ENCODE results near the gene ANKRD29. TPM values are rescaled to one million over a fixed set of nuclear protein-coding genes. Genes with fewer than 3 reads are reported as not detected.

The ANKRD29 gene
- polyA plus RNA-seq, 3 donors from 2014 or later = 0.59 TPM; not detected in 2

DNA sequence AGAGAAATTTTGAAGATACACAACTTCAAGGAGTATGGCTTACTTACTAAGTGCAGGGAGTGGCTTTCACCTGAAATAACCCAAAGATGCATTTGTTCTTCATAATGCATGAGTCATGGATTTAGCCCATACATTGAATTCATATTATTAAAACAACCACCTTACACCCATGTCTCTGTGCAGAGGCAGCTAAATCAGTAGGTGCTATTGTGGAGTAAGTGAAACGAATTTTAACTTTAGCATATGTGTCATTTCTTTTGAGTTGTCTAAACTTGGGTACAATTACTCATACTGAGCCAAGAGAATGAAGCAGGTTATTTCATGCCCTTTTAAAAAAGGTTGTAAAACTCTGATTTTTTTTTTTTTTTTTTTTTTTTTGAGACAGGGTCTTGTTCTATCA lies 11.0 kb upstream of the ANKRD29 start:
- H3K27ac Mint-ChIP-seq = no peak overlapping the region
- no peaks in the 10 kb centered on the region for H3K4me1 Mint-ChIP-seq
- no peaks in the 10 kb centered on the region for H3K36me3 Mint-ChIP-seq
- H3K27me3 Mint-ChIP-seq (ENCODE audit: low read depth in 3 of 3) = peaks cover 2 to 5% (median 4%) of the 10 kb centered on the region in 3 donors
- no peaks in the 10 kb centered on the region for H3K9me3 Mint-ChIP-seq
- no peak for DNase-seq
- H3K4me3 Mint-ChIP-seq = no peak overlapping the region

DNA sequence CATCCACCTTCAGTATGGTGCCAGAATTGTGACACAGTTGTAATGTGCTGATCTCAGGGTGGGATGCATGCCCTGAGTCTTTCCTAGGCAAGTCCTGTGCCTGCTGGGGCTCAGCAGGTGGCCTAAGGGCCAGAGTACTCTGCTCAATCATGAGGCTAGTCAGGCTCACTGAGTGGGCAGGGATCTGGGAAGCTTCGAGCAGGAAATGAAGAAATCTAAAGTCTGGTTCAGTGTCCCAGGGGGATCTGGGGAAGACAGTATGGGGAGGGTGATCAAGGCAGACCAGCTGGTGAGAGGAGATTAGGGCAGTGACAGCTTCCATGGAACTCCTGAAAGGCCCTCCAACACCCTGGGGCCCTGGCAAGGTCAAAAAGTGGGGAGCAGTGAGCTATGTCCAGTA lies 8.9 kb upstream of the ANKRD29 start:
- no peak for DNase-seq
- no peaks in the 10 kb centered on the region for H3K4me1 Mint-ChIP-seq
- no peak overlapping the region for H3K4me3 Mint-ChIP-seq
- peaks cover 2 to 5% (median 4%) of the 10 kb centered on the region in 3 donors for H3K27me3 Mint-ChIP-seq (ENCODE audit: low read depth in 3 of 3)
- H3K9me3 Mint-ChIP-seq = no peaks in the 10 kb centered on the region
- no peak overlapping the region for H3K27ac Mint-ChIP-seq
- H3K36me3 Mint-ChIP-seq = no peaks in the 10 kb centered on the region

GRCh38 chr18:23669804-23670405 lies 7.2 kb upstream of the ANKRD29 start:
- H3K36me3 Mint-ChIP-seq = no peaks in the 10 kb centered on the region
- H3K9me3 Mint-ChIP-seq = no peaks in the 10 kb centered on the region
- peaks cover 3 to 6% (median 5%) of the 10 kb centered on the region in 3 donors for H3K27me3 Mint-ChIP-seq (ENCODE audit: low read depth in 3 of 3)
- H3K27ac Mint-ChIP-seq = no peak overlapping the region
- no peak overlapping the region for H3K4me3 Mint-ChIP-seq
- DNase-seq = no peak
- H3K4me1 Mint-ChIP-seq = peaks cover 0 to 2% of the 10 kb centered on the region in 2 donors

GRCh38 chr18:23669202-23669766 lies 6.6 kb upstream of the ANKRD29 start:
- Mint-ChIP-seq H3K9me3 (no peaks in the 10 kb centered on the region), H3K27ac (no peak overlapping the region), H3K4me1 (peaks cover 0 to 2% of the 10 kb centered on the region in 2 donors), H3K36me3 (no peaks in the 10 kb centered on the region), H3K4me3 (no peak overlapping the region), H3K27me3 (ENCODE audit: low read depth in 3 of 3) (peaks cover 3 to 6% (median 5%) of the 10 kb centered on the region in 3 donors)
- no peak for DNase-seq

GRCh38 chr18:23668731-23669130 lies 6.0 kb upstream of the ANKRD29 start:
- H3K36me3 Mint-ChIP-seq = no peaks in the 10 kb centered on the region
- H3K4me1 Mint-ChIP-seq = peaks cover 0 to 2% of the 10 kb centered on the region in 2 donors
- no peak overlapping the region for H3K27ac Mint-ChIP-seq
- DNase-seq = no peak
- H3K9me3 Mint-ChIP-seq = no peaks in the 10 kb centered on the region
- H3K4me3 Mint-ChIP-seq = no peak overlapping the region
- H3K27me3 Mint-ChIP-seq (ENCODE audit: low read depth in 3 of 3) = peaks cover 3 to 6% (median 5%) of the 10 kb centered on the region in 3 donors

GRCh38 chr18:23667114-23667513 lies 4.4 kb upstream of the ANKRD29 start:
- Mint-ChIP-seq H3K9me3 (no peaks in the 10 kb centered on the region), H3K36me3 (no peaks in the 10 kb centered on the region), H3K4me3 (no peak overlapping the region), H3K27me3 (ENCODE audit: low read depth in 3 of 3) (peaks cover 7 to 11% (median 10%) of the 10 kb centered on the region in 3 donors), H3K4me1 (peaks cover 12% of the 10 kb centered on the region in 2 donors), H3K27ac (no peak overlapping the region)
- no peak for DNase-seq

DNA sequence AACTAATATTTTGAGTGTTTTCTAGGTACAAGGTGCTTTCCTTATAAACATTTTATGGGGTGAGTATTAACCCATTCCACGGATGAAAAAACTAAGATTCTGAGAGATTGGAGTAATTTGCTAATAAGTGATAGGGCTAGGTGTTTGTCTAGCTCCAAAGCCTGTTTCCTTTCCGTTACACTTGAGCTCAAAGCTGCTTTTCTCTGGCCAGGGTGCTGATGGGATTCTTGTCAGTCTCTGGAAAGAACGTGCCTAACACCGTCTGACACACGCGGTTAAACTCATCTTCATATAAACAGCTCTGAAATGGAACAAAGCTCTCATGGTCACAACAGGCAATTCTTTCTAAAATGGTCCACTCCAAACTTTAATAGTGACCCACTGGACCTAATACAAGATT lies 2.0 kb upstream of the ANKRD29 start:
- peaks cover 14 to 22% (median 21%) of the 10 kb centered on the region in 3 donors for H3K27me3 Mint-ChIP-seq (ENCODE audit: low read depth in 3 of 3)
- no peaks in the 10 kb centered on the region for H3K9me3 Mint-ChIP-seq
- no peak overlapping the region for H3K4me3 Mint-ChIP-seq
- no peak for DNase-seq
- no peaks in the 10 kb centered on the region for H3K36me3 Mint-ChIP-seq
- H3K27ac Mint-ChIP-seq = no peak overlapping the region
- peaks cover 22 to 25% of the 10 kb centered on the region in 2 donors for H3K4me1 Mint-ChIP-seq

GRCh38 chr18:23661735-23662308 lies 889 bp downstream of the ANKRD29 start:
- H3K4me1 Mint-ChIP-seq = peaks cover 22 to 25% of the 10 kb centered on the region in 2 donors
- H3K36me3 Mint-ChIP-seq = no peaks in the 10 kb centered on the region
- DNase-seq = peak in 2 of 3 donors; percentile 7 to 12
- peak overlapping the region in 4 of 6 donors; percentile 4 to 73 (median 58) for H3K27ac Mint-ChIP-seq
- H3K4me3 Mint-ChIP-seq = peak overlapping the region; percentile 80 to 92 (median 85)
- H3K27me3 Mint-ChIP-seq (ENCODE audit: low read depth in 3 of 3) = peaks cover 19 to 34% (median 20%) of the 10 kb centered on the region in 3 donors
- H3K9me3 Mint-ChIP-seq = no peaks in the 10 kb centered on the region

- H3K27me3 Mint-ChIP-seq (ENCODE audit: low read depth in 3 of 3) = peaks cover 17 to 32% (median 19%) of the 10 kb centered on the region in 3 donors
- no peaks in the 10 kb centered on the region for H3K9me3 Mint-ChIP-seq
- H3K27ac Mint-ChIP-seq = no peak overlapping the region
- H3K4me3 Mint-ChIP-seq = no peak overlapping the region
- no peaks in the 10 kb centered on the region for H3K36me3 Mint-ChIP-seq
- DNase-seq = no peak
- peaks cover 19 to 20% of the 10 kb centered on the region in 2 donors for H3K4me1 Mint-ChIP-seq
Observed at GRCh38 chr18:23658285-23658684, 4.4 kb downstream of the ANKRD29 start.

DNA sequence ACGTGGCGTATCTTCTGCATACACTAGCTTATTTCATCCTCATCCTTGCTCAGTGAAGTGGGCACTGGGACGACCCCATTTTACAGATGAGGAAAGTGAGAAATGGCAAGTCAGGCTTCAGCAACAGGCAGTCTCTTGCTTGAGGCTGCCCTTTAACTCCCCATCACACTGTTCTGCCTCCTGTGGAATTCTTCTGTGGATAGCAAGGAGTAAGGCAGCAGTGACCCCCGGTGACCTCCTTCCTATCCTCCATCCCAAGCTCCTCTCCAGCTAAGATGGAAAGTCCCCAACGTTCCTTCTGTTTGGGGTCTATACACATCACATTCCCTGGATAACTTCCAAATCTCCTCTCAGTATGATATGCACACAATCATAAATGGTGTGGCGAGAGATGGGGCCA lies 10.5 kb downstream of the ANKRD29 start:
- DNase-seq = no peak
- Mint-ChIP-seq H3K36me3 (no peaks in the 10 kb centered on the region), H3K27ac (no peak overlapping the region), H3K4me1 (no peaks in the 10 kb centered on the region), H3K27me3 (ENCODE audit: low read depth in 3 of 3) (peaks cover 5 to 11% (median 7%) of the 10 kb centered on the region in 3 donors), H3K4me3 (no peak overlapping the region), H3K9me3 (no peaks in the 10 kb centered on the region)

DNA sequence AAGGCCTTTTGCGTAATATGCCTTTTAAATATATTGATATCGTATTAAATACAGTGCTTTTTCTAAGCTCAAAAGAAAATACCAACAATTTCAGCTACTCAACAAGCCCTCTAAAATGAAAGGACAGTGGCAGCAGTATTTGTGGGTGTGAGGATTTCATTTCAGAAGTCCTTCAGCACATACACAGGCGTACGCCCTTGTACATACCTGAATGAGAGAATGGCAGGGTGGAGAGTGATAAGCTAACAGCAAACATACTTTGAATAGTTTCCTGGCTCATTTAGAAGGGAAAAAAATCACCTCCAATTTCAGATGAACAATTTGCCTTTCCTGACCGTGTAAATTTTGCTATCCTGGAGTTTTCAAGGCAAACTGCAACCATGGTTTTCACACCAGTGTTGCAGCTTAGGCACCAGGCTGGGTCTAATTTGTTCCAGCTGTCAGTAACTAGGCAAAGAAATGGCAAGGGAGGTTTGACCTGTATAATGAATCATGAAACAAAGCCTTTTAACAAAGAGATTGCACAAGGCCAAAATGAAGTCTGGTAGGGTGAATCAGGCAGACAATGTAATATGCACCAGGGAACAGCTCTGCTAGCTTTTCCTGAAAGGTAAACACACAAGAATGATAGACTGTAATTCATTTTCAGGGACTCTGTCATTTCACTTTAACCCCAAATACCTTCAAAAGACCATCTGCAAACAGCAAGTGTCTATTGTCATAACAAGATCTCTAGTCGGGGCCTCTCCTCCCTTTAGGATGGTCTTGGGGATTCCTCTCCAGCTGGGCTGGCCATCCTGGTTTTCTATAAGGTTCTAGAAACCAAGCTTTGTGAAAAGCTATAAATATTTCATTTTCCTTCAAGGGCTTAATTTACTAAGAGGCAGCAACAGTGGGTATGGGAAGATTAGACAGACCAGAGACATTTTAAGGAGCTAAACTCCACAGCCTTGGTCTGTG lies 11.5 kb downstream of the ANKRD29 start:
- Mint-ChIP-seq H3K4me3 (no peak overlapping the region), H3K27me3 (ENCODE audit: low read depth in 3 of 3) (peaks cover 2 to 8% (median 5%) of the 10 kb centered on the region in 3 donors), H3K36me3 (no peaks in the 10 kb centered on the region), H3K4me1 (no peaks in the 10 kb centered on the region), H3K27ac (no peak overlapping the region), H3K9me3 (no peaks in the 10 kb centered on the region)
- DNase-seq = no peak

- DNase-seq = no peak
- Mint-ChIP-seq H3K27me3 (ENCODE audit: low read depth in 3 of 3) (peaks cover 2 to 8% (median 5%) of the 10 kb centered on the region in 3 donors), H3K27ac (no peak overlapping the region), H3K4me3 (no peak overlapping the region), H3K9me3 (no peaks in the 10 kb centered on the region), H3K36me3 (no peaks in the 10 kb centered on the region), H3K4me1 (no peaks in the 10 kb centered on the region)
Observed at GRCh38 chr18:23648940-23649607, 13.6 kb downstream of the ANKRD29 start.

DNA sequence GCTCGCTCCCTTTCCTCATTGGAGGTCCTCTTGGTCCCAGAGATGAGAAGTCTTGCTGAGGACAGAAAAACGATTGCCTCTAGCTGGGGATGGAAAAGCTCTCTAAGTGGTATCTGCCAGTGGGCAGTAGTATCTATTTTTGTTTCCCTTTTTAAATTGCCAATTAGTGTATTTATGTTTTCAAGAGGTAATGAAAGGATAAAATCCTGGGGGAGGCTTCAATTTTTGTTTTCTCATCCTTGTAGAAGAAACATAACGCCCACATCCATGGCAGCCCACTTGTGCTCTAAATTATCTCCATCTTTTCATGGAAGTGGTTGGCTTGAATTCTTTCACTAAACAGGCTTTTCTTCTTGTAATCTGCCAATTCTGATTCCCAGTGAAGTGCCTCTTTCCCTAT lies 14.3 kb downstream of the ANKRD29 start:
- no peaks in the 10 kb centered on the region for H3K36me3 Mint-ChIP-seq

More for the DNA sequence above, 14.3 kb downstream of the ANKRD29 start:
- H3K4me1 Mint-ChIP-seq = no peaks in the 10 kb centered on the region
- H3K27me3 Mint-ChIP-seq (ENCODE audit: low read depth in 3 of 3) = peaks cover 2 to 8% (median 5%) of the 10 kb centered on the region in 3 donors
- DNase-seq = no peak
- H3K27ac Mint-ChIP-seq = no peak overlapping the region
- no peak overlapping the region for H3K4me3 Mint-ChIP-seq
- H3K9me3 Mint-ChIP-seq = no peaks in the 10 kb centered on the region
